Panc1 (cell line): ENCODE results near the gene ASTN2. TPM values are rescaled to one million over a fixed set of nuclear protein-coding genes. Genes with fewer than 3 reads are reported as not detected.

Experiments used
- ATAC-seq: fragments of 200-7000 bp; cut with Tn5 transposase; 2 replicates; pipeline ENCODE4 v1.9.1; 2020; ENCODE audit warnings: mild to moderate bottlenecking, moderate library complexity
- BruUV-seq: library from RNA; stranded (reverse); fragments of 400-500 nt; replicated peaks from 2 replicates; lab custom pipeline; 2021; lab: Mats Ljungman, UMichigan
- CTCF ChIA-PET: fragments of 300-600 bp; sonication (Branson Sonifier 250); formaldehyde crosslinking; loops from one replicate; lab custom pipeline; 2022; ENCODE audit warnings: antibody characterized with exemption; lab: Charles Lee
- POLR2A ChIA-PET: fragments of 300-600 bp; sonication (Branson Sonifier 250); formaldehyde crosslinking; loops from one replicate; lab custom pipeline; 2022; ENCODE audit warnings: antibody characterized with exemption; lab: Charles Lee
- DNase-seq: peaks from one replicate; pipeline ENCODE4 v3.0.0-alpha.2; 2010; ENCODE audit warnings: low read depth, low spot score
- H3K27ac ChIP-seq: 2 replicates; pipeline ENCODE4 v1.5.1; 2011; ENCODE audit warnings: mild to moderate bottlenecking, low read length, inconsistent platforms
- H3K27me3 ChIP-seq: fragments of 200-500 bp; sonication (Bioruptor generic); 2 replicates; pipeline ENCODE4 v1.6.0; 2014; ENCODE audit warnings: low read length, inconsistent platforms; ENCODE audit not compliant: control insufficient read depth, insufficient read depth
- H3K36me3 ChIP-seq: fragments of 200-500 bp; sonication (Bioruptor generic); 2 replicates; pipeline ENCODE4 v1.5.1; 2014; ENCODE audit warnings: inconsistent platforms, mild to moderate bottlenecking, low read length, moderate library complexity; ENCODE audit not compliant: control insufficient read depth, insufficient read depth
- H3K4me1 ChIP-seq: 2 replicates; pipeline ENCODE4 v1.5.1; 2011; ENCODE audit warnings: inconsistent platforms, mild to moderate bottlenecking, low read length, moderate library complexity; ENCODE audit not compliant: control insufficient read depth, insufficient read depth
- H3K4me3 ChIP-seq, 2 experiments: 2 replicates each; pipeline ENCODE4 v1.5.1; 2011 to 2012; ENCODE audit warnings: low read depth in 2 of 2, low read length in 2 of 2, mild to moderate bottlenecking in 2 of 2, inconsistent platforms in 1 of 2, moderate library complexity in 1 of 2
- H3K9me3 ChIP-seq: fragments of 200-500 bp; sonication (Bioruptor generic); 2 replicates; pipeline ENCODE4 v1.5.1; 2014; ENCODE audit warnings: low read depth, mild to moderate bottlenecking, inconsistent platforms, low read length, moderate library complexity; ENCODE audit not compliant: control insufficient read depth, insufficient read depth
- CTCF ChIP-seq: fragments of 450-650 bp; IDR thresholded peaks from 2 replicates; pipeline ENCODE4 v1.5.1; 2017; ENCODE audit warnings: mild to moderate bottlenecking
- POLR2AphosphoS5 ChIP-seq: IDR thresholded peaks from 2 replicates; pipeline ENCODE4 v1.6.1; 2012; ENCODE audit warnings: mild to moderate bottlenecking, low read depth, low read length, moderate library complexity
- REST ChIP-seq, 2 experiments: IDR thresholded peaks; 2 replicates each; pipeline ENCODE4 v1.6.1; 2011 to 2012; ENCODE audit warnings: low read depth in 2 of 2, control low read depth in 1 of 2, low read length in 1 of 2, mild to moderate bottlenecking in 1 of 2, moderate library complexity in 1 of 2; ENCODE audit not compliant: insufficient read depth in 1 of 2
- SIN3A ChIP-seq: IDR thresholded peaks from 2 replicates; pipeline ENCODE4 v1.6.1; 2012; ENCODE audit warnings: low read depth, mild to moderate bottlenecking, low read length, moderate library complexity, borderline replicate concordance; ENCODE audit not compliant: insufficient read depth
- TCF7L2 ChIP-seq: IDR thresholded peaks from 2 replicates; pipeline ENCODE4 v1.6.1; 2011; ENCODE audit warnings: mild to moderate bottlenecking, low read depth, low read length, inconsistent platforms
- in situ Hi-C: cut with HindIII; loops from 2 replicates; pipeline ENCODE4 v1.10.0; 2016; ENCODE audit warnings: low sequenced_read_pairs, low pct_unique_long_range_greater_than_20kb
- intact Hi-C: fragments of 100-400 bp; cut with micrococcal nuclease; formaldehyde crosslinking; loops from one replicate; pipeline ENCODE4 v1.10.0; 2022; ENCODE audit not compliant: unreplicated experiment
- total RNA-seq: library from RNA; stranded (reverse); gene quantifications from one replicate; pipeline ENCODE4 v1.2.1, GENCODE V29; 2021; ENCODE audit not compliant: unreplicated experiment

ASTN2 gene
- total RNA-seq, 1 experiment from 2014 or later, result 3.9 TPM

GRCh38 chr9:117138231-117138630 lies 276.6 kb downstream of the ASTN2 start:
- no peaks in the 10 kb centered on the region for H3K9me3 ChIP-seq
- DNase-seq (no peak), ATAC-seq (no peak)
- H3K4me1 ChIP-seq, result no peaks in the 10 kb centered on the region
- intact Hi-C loops, result no loop called here
- CTCF ChIA-PET, result no interaction called here
- BruUV-seq, result no TSS peak
- H3K27ac ChIP-seq, result no peak overlapping the region
- H3K36me3 ChIP-seq, result no peaks in the 10 kb centered on the region
- POLR2A ChIA-PET, result no interaction called here
- in situ Hi-C loops, result no loop called here
- no peaks in the 10 kb centered on the region for H3K27me3 ChIP-seq
- no peak for TF ChIP-seq TCF7L2
- no peak for TF ChIP-seq SIN3A
- no peak for TF ChIP-seq CTCF
- TF ChIP-seq POLR2AphosphoS5, result no peak
- no peak for TF ChIP-seq REST (IDR thresholded peaks at IDR 0.05; ENCODE audit: insufficient read depth in 1 of 2, low read depth in 2 of 2, low read length in 1 of 2)
- H3K4me3 ChIP-seq, result no peak overlapping the region

- Histone ChIP-seq H3K36me3 (no peaks in the 10 kb centered on the region), H3K4me3 (no peak overlapping the region), H3K27me3 (no peaks in the 10 kb centered on the region), H3K9me3 (no peaks in the 10 kb centered on the region), H3K27ac (no peak overlapping the region), H3K4me1 (no peaks in the 10 kb centered on the region)
- POLR2A ChIA-PET, result no interaction called here
- ATAC-seq, result no peak
- in situ Hi-C loops (no loop called here), intact Hi-C loops (no loop called here)
- BruUV-seq, result no TSS peak
- CTCF ChIA-PET, result no interaction called here
- no peak for TF ChIP-seq CTCF
- no peak for TF ChIP-seq TCF7L2
- no peak for TF ChIP-seq SIN3A
- TF ChIP-seq POLR2AphosphoS5, result no peak
- TF ChIP-seq REST (IDR thresholded peaks at IDR 0.05; ENCODE audit: insufficient read depth in 1 of 2, low read depth in 2 of 2, low read length in 1 of 2), result no peak
- no peak for DNase-seq
Measured at GRCh38 chr9:117136461-117136860, 278.4 kb downstream of the ASTN2 start.
